Astrocyte (in vitro differentiated cells and primary cell): Measurements from ENCODE around the gene ILF3.

Experiments used
- CTCF ChIP-seq: IDR thresholded peaks from 2 replicates; pipeline ENCODE4 v1.5.1; 2011; ENCODE audit warnings: low read depth, mild to moderate bottlenecking, inconsistent platforms, low read length, moderate library complexity; ENCODE audit not compliant: insufficient read depth
- EZH2 ChIP-seq: IDR thresholded peaks from 2 replicates; pipeline ENCODE4 v1.6.1; 2012; ENCODE audit warnings: mild to moderate bottlenecking, low read length, inconsistent platforms; ENCODE audit not compliant: insufficient read depth

- TF ChIP-seq CTCF (no peak), EZH2 (no peak)
These were observed 40.7 kb downstream of the ILF3 start for GRCh38 chr19:10694706-10695307.
